HG03432 (cell line): ENCODE data around the gene KPNA6.
"Not testable (repeated sequence)": the region's sequence is repeated elsewhere in the genome, so short reads cannot be mapped to it uniquely, and the experiment has no call there.

Source experiments
- ATAC-seq: cut with Tn5 transposase; IDR thresholded peaks from one replicate; pipeline ENCODE4 v1.9.1; 2021; ENCODE audit warnings: mild to moderate bottlenecking, moderate library complexity; ENCODE audit not compliant: unreplicated experiment

The KPNA6 gene

DNA sequence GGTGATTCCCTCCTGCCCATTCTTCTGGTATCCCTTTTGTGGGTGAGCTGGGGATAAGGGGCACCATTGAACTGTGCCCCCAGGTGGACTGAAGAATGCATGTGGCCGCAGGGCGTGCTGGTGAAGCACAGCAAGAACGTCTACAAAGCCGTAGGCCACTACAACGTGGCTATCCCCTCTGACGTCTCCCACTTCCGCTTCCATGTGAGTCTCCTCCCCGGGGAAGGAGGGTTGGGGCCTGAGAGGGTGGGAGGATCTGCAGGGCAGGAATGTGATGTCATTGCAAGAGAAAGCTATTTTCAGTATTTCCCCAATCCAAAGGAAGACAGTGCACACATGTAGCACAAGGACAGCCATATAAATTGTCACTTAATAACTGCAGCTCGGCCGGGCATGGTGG, 7.5 kb upstream of the KPNA6 start:
- no peak for ATAC-seq

- no peak for ATAC-seq
These were observed 6.8 kb upstream of the KPNA6 start for GRCh38 chr1:32100807-32101708.

- no peak for ATAC-seq
These were observed 3.7 kb upstream of the KPNA6 start for GRCh38 chr1:32104127-32104526.

DNA sequence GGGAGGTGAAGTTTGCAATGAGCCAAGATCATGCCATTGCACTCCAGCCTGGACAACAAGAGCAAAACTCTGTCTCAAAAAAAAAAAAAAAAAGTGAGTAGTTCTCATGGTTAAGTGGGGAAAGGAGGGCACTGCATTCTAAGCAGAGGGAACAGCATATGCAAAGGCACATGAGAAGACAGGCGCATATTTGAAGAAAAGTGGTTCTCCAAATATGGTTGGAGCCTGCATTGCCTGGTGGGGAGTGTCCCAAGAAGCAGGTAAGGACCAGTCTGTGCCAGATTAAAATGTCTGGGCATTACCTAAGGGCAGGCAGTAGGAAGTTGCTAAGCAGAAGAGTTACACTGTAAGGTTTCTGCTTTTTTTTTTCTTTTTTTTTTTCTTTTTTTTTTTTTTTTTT, 2.5 kb upstream of the KPNA6 start:
- no peak for ATAC-seq

- no peak for ATAC-seq
These were observed 1.1 kb upstream of the KPNA6 start for GRCh38 chr1:32106663-32107275.

DNA sequence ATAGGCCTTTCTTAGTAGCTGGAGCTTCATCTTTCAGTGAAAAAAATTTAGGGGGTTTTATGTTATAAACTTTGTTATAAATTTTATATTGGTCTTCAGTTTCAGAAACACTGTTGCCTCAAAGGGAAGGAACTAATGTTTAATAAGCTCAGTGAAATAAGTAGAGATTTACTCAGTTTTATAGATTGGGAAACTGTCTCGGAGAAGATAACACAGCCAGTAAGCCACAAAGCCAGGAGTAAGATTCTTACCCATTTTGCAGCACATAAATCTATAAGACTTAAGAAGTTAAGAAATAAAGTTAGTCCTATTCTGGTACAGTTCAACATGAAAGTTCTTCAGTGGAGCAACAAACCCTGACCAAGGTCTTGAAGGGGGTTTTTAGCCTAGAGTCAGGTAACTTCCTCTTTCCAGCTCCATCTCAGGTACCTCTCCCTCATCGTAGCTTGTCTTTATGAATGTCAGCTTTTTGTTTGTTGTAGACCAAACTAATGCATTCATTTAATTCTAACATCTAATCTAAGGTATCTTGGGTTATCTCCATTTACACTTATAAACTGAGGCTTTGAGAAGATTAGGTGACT, 3.3 kb downstream of the KPNA6 start:
- ATAC-seq, result no peak

- no peak for ATAC-seq
These were observed 3.9 kb downstream of the KPNA6 start for GRCh38 chr1:32111789-32112188.

- no peak for ATAC-seq
These were observed 5.0 kb downstream of the KPNA6 start for GRCh38 chr1:32112806-32113375.

DNA sequence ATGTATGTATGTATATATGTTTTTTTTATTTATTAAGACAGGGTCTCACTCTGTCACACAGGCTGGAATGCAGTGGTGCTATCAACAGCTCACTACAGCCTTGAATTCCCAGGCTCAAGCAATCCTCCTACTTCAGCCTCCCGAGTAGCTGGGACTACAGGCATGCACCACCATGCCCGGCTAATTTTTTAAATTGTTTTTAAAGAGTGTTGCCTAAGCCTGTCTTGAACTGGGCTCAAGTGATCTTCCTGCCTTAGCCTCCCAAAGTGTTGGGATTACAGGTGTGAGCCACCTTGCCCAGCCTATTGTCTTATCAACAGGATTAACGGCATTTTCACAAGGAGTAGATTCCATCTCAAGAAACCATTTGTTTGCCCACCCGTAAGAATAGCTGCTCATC, 5.6 kb downstream of the KPNA6 start:
- ATAC-seq, result not testable (repeated sequence)

DNA sequence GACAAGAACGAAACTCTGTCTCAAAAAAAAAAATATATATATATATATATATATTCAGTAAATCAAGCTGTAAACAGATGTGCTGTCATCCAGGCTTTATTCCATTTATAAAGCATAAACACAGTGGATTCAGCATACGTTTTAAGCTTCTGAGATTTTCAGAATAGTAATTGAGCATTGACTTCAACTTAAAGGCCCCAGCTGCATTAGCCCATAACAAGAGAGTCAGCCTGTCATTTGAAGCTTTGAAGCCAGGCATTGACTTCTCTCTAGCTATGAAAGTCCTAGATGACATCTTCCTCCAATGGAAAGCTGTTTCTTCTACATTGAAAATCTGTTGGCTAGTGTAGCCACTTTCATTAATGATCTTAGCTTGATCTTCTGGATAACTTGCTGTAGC, 6.6 kb downstream of the KPNA6 start:
- ATAC-seq, result no peak

GRCh38 chr1:32115496-32115895, 7.6 kb downstream of the KPNA6 start:
- ATAC-seq, result no peak

GRCh38 chr1:32116531-32116930, 8.7 kb downstream of the KPNA6 start:
- ATAC-seq, result no peak

GRCh38 chr1:32122151-32122550, 14.3 kb downstream of the KPNA6 start:
- no peak for ATAC-seq

DNA sequence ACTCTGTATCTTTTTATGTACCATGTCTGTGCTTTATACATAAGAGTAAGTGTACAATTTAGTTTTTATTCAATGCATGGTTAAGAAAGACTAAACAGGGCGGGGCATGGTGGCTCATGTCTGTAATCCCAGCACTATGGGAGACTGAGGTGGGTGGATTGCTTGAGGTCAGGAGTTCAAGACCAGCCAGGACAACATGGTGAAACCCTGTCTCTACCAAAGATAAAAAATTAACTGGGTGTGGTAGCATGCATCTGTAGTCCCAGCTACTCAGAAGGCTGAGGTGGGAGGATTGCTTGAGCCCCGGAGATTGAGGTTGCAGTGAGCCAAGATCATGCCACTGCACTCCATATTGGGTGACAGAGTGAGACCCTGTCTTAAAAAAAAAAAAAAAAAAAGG, 15.5 kb downstream of the KPNA6 start:
- not testable (repeated sequence) for ATAC-seq

DNA sequence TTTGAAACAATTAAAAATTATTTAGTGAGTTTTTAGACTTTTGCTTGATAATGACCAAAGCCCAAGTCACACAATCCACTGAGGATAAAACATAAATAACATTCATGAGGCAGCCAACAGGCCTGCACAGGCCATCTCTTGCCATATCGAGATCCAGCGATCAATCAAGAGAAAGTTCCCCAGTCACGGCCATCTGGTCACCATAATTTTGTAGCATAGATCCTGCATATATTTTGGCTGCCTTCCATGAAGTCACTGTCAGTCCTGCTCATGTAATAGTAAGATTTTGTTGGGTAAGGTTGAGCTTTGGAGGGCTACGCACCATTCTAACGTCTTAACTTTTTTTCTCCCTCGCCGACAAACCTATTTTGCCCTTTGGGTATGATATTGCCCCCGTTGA, 17.5 kb downstream of the KPNA6 start:
- ATAC-seq, result no peak

DNA sequence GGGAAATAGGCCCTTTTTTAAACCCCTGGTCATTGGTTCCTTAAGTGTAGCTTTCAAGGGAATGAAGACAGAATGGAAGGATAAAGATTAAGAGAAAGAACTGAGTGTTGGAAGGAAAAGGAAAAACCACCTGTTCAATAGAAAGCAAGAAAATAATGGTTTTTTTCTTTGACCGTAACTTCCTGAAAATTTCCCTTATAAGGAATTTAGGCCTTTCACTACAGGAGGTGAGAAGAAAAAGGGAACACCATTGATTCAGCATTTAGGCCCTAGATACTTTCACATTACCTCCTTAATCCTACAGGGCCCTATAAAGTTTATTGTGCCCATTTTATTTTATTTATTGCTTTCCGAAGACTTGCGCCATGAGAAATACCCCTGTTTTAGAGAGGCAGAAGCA, 18.9 kb downstream of the KPNA6 start:
- no peak for ATAC-seq

DNA sequence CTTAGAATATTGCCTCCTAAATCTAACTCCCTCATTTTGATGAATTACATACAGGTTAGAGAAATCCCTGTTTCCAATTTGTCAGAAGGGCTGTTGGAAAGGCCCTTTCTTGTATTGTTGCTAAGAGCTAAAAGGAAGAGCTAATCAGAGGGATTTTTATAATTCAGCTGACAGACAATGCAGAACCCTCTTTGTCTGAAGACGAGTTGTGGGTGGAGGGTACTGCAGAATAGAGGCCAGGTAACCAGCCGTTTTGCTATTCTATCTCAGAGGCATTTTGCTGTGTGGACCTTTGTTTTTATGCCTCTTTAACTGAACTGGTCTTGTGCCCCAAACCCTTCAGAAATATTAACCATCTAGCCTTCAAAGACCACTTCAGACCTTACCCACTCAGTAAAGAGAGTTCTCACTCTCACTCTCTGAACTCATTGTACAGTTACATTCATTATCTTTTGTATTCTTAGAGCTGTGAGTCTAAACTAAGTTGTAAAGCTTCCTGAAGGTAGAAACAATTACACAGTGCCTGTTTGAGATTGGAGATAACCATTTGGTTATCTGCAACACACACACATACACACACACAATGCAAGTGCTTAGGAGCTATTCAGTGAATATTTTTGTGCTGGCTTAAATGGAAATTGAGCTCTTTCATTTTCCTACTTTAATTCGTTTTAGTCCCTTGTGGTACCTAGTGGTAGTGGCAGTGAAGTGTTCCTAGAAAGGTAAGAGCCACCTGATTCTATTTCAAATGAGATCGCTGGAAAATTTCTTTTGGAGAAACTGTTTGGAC, 19.7 kb downstream of the KPNA6 start:
- ATAC-seq, result no peak

DNA sequence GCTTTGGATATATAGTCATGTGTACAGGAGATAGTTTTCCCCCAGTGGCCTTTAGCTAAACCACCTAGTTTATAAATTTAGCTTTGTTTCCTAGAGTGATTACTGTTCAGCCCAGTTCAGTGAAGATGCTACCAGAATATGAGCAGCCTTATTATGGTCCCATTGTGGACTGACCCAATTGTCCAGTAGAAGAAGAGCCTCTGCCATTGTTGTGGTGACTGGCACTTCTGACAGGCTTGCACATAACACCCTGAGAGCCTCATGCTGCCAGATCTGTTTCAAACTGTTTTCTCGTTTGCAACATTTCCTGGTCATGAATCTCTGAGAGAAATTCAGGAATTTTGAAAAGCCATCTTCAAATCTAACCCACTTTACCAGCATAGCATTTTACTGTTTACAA, 20.6 kb downstream of the KPNA6 start:
- no peak for ATAC-seq

GRCh38 chr1:32128964-32129363, 21.1 kb downstream of the KPNA6 start:
- ATAC-seq, result no peak

- ATAC-seq, result not testable (repeated sequence)
These were observed 26.1 kb downstream of the KPNA6 start for GRCh38 chr1:32133950-32134280.

GRCh38 chr1:32137111-32137510, 29.3 kb downstream of the KPNA6 start:
- ATAC-seq, result no peak
